LNCAP (cell line): ENCODE results near the gene NEDD4L.

ENCODE experiments used
- TF ChIP-seq, protein P1 (sequence below): fragments of 450-650 bp; IDR thresholded peaks from 2 replicates; pipeline ENCODE4 v1.5.1; 2017; ENCODE audit warnings: mild to moderate bottlenecking

NEDD4L gene

DNA sequence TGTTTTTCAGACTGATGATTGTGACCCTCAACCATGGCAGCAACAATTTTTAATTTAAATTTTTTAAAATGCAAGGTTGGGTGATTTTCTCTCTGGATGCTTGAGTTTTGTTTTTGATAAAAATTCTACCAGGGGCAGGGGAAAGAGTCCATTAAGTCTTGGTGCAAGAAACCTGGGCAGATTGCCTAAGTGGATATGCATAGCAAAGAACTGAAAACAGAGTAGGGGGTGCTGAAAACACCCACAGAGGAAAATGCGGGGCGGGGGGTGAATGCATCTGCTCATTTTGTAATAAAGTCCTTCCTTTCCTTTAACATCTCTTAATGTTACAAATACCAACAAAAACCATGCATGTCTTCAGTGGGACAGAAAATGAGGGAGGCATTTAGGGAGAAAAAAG is 138.0 kb downstream of the NEDD4L start:
- TF ChIP-seq, protein P1, sequence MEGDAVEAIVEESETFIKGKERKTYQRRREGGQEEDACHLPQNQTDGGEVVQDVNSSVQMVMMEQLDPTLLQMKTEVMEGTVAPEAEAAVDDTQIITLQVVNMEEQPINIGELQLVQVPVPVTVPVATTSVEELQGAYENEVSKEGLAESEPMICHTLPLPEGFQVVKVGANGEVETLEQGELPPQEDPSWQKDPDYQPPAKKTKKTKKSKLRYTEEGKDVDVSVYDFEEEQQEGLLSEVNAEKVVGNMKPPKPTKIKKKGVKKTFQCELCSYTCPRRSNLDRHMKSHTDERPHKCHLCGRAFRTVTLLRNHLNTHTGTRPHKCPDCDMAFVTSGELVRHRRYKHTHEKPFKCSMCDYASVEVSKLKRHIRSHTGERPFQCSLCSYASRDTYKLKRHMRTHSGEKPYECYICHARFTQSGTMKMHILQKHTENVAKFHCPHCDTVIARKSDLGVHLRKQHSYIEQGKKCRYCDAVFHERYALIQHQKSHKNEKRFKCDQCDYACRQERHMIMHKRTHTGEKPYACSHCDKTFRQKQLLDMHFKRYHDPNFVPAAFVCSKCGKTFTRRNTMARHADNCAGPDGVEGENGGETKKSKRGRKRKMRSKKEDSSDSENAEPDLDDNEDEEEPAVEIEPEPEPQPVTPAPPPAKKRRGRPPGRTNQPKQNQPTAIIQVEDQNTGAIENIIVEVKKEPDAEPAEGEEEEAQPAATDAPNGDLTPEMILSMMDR: no peak

DNA sequence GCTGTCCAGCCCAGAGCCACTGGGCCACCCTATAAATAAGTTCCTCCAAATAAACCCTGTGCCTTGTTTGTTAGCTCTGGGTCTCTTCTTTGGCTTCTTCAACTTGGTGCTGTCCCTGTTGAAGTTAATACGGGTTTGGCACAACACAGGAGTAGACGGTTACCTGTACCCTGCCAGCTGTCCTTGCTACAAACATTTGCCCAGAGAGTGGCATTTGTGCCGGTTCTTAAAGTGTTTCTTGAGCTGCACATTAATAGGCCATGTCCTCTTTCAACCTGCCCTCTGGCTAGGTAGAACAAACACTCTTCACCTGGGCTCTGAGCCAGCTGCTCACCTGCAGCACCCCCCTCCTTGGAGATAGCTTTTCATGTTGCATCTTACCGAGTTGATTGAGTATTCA is 139.2 kb downstream of the NEDD4L start:
- TF ChIP-seq, protein P1: no peak

DNA sequence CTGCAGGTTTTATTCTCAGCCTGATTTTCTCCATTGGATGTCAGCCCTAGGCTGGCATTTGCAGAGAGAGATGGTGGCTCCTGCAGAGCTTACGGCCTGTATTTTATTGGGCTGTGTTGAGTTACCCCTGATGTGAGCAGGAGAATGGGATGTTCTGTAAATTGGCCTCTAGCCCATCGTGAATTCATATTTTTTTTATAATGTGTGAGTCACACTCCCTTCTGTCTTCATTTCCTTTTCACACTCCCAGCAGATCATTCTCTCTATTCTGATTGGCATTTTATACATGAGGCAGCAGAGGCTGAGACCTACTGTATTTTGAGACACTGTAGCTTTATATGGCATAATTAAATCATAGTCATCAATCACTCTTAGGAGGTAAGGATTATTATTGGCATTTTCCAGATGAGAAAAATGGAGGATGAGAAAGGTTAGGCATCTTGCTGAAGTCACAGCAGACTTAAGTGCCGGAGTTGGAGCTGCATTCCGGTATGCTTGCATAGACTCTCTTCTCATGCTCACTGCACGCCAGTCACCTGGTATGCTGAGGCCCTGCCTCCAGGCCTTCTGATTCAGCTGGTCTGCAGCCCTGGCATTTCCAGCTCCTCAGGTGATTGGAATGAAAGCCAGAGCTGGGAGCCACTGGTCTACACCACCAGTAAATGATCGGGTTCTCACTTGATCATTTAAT is 142.4 kb downstream of the NEDD4L start:
- TF ChIP-seq, protein P1: no peak

DNA sequence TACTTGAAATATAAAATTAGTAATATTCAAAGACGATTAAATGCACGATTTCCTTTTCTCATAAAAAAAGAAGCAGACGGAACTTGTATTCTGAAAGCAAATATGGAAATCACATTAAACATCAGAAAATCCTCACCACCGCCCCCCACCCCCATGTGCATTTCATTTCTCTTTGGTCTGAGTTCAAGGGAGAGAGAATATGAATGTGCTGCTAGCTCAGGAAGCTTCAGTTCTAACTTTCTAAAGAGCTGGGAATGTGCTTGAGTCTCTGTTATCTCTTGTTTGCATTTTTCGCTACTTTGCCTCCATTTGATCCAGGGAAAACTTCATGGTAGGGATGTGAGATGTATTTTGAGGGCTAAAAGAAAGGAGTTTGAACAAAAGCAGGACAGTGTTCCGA is 143.6 kb downstream of the NEDD4L start:
- TF ChIP-seq, protein P1: no peak

DNA sequence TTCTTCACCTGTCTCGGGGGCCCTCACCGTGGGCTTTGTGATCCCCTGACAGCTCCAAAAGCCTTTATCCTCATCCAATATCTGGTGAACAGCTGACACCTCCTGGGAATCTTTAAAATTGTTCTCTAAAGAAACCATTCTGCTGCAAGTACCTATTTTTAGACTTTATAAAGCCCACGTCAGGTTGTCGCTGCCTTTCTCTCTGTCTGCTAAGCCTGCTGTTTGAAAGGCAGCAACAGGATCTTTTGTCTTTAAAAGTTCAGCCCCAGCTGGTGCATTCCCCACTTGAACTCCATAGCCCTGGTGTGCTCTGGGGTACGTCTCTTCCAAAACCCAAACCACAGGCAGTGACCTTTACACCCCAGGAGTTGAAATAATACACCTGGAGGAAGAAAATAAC is 145.0 kb downstream of the NEDD4L start:
- TF ChIP-seq, protein P1: no peak

DNA sequence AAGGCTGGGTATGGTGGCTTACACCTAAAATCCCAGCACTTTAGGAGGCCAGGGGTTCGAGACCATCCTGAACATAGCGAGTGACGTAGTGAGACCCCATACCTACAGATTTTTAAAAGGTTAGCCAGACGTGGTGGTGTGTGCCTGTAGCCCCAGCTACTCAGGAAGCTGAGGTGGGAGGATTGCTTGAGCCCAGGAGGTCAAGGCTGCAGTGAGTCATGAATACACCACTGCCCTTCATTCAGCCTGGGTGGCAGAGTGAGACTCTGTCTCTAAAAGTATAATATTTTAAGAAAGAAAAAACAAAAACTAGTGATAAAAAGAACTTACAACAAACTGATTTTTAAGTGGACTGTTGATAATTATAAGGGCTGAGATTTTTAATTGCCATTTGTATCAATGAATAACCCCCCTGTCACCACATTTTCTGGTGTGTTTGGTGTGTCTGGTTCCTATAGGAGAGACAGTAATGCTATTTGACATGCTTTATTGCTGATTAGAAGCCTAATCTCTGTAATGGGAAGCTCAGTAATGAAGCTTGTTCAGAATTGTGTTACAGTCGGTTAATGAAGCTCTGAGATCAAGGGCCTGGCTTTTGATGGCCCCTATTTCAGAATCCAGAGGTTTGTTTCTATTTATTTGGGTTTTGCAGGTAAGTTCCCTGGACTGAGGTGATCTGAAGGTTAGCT is 147.0 kb downstream of the NEDD4L start:
- TF ChIP-seq, protein P1: no peak

DNA sequence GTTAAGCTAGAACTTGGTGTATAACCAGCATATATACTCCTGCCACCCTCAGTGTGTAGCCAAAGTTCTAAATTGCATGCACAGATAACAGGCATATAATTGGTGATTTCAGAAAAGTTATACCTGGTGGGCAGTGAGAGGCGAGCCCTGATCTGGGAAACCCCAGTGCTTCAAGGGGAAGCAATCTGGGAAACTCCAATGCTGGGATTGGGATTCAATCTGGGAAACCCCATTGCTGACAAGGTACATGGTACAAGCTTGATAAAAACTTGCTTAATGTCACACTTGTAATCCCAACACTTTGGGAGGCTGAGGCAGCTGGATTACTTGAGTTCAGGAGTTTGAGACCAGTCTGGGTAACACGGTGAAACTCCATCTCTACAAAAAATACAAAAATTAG is 147.6 kb downstream of the NEDD4L start:
- TF ChIP-seq, protein P1: no peak
